Endothelial cell of umbilical vein (primary cell): Measurements from ENCODE around the gene TWF2. TPM values are rescaled to one million over a fixed set of nuclear protein-coding genes. Genes with fewer than 3 reads are reported as not detected.

Source experiments
- BruUV-seq: library from RNA; stranded (reverse); fragments of 400-500 nt; replicated peaks from 2 replicates; lab custom pipeline; 2021; lab: Mats Ljungman, UMichigan
- CTCF ChIA-PET: fragments of 300-600, 350-600 bp; sonication (Branson Sonifier 250); formaldehyde crosslinking; loops from one replicate; lab custom pipeline; 2021; ENCODE audit warnings: antibody characterized with exemption, inconsistent platforms; lab: Charles Lee
- POLR2A ChIA-PET: fragments of 300-600, 350-600 bp; sonication (Branson Sonifier 250); formaldehyde crosslinking; loops from one replicate; lab custom pipeline; 2021; ENCODE audit warnings: antibody characterized with exemption, inconsistent platforms; lab: Charles Lee
- DNase-seq: peaks from one replicate; pipeline ENCODE4 v3.0.0-alpha.2; 2011; ENCODE audit warnings: low read depth, low spot score
- FAIRE-seq: peaks from 2 replicates; lab custom pipeline; 2011; peaks lifted over from hg19 to GRCh38; lab: Jason Lieb, UNC
- H2AFZ ChIP-seq: 2 replicates; pipeline ENCODE4 v1.6.0; 2012; ENCODE audit warnings: low read depth, low read length, control low read depth, inconsistent platforms
- H3K27ac ChIP-seq: 2 replicates; pipeline ENCODE4 v1.5.1; 2011; ENCODE audit warnings: low read depth, mild to moderate bottlenecking, control low read depth, low read length, moderate library complexity; ENCODE audit not compliant: insufficient read depth
- H3K27me3 ChIP-seq, 2 experiments: 2 replicates each; pipeline versions ENCODE4 v1.6.0 to v1.6.1; 2011; ENCODE audit warnings: low read length in 2 of 2, mixed read lengths in 1 of 2; ENCODE audit not compliant: control insufficient read depth in 2 of 2, insufficient read depth in 2 of 2
- H3K36me3 ChIP-seq, 2 experiments: 2 replicates in 1 of 2; 3 replicates in 1 of 2; pipeline ENCODE4 v1.5.1; 2011; ENCODE audit warnings: low read length in 2 of 2, mild to moderate bottlenecking in 1 of 2, moderate library complexity in 1 of 2; ENCODE audit not compliant: control insufficient read depth in 2 of 2, insufficient read depth in 2 of 2; ENCODE audit errors: extremely low read depth in 1 of 2
- H3K4me1 ChIP-seq: 3 replicates; pipeline ENCODE4 v1.5.1; 2011; ENCODE audit warnings: mild to moderate bottlenecking, low read length; ENCODE audit not compliant: control insufficient read depth, insufficient read depth; ENCODE audit errors: extremely low read depth
- H3K4me2 ChIP-seq: 2 replicates; pipeline ENCODE4 v1.6.1; 2011; ENCODE audit warnings: low read length, control low read depth, mixed read lengths; ENCODE audit not compliant: insufficient read depth
- H3K4me3 ChIP-seq, 3 experiments: fragments of 200-600 bp in 1 of 3; sonication (generic), shearing (Covaris generic) in 1 of 3; replicated peaks in 1 of 3; 2 replicates each; pipeline ENCODE4 v1.5.1; 2011 to 2016; ENCODE audit warnings: control low read depth in 3 of 3, low read length in 3 of 3, mild to moderate bottlenecking in 2 of 3, inconsistent platforms in 1 of 3, low read depth in 1 of 3, moderate library complexity in 1 of 3; ENCODE audit not compliant: insufficient read depth in 1 of 3
- H3K79me2 ChIP-seq: 2 replicates; pipeline ENCODE4 v1.6.0; 2012; ENCODE audit warnings: low read length, inconsistent platforms; ENCODE audit not compliant: control insufficient read depth, insufficient read depth
- H3K9ac ChIP-seq: replicated peaks from 2 replicates; pipeline ENCODE3; 2011; ENCODE audit warnings: low read length, control low read depth; ENCODE audit not compliant: insufficient read depth; ENCODE audit errors: extremely low read depth
- H3K9me1 ChIP-seq: replicated peaks from 3 replicates; pipeline ENCODE4 v1.6.0; 2011; ENCODE audit warnings: mild to moderate bottlenecking, low read length; ENCODE audit not compliant: control insufficient read depth, insufficient read depth; ENCODE audit errors: extremely low read depth
- H3K9me3 ChIP-seq: replicated peaks from 2 replicates; pipeline ENCODE4 v1.5.1; 2012; ENCODE audit warnings: low read length, inconsistent platforms; ENCODE audit not compliant: control insufficient read depth, insufficient read depth
- H4K20me1 ChIP-seq: replicated peaks from 2 replicates; pipeline ENCODE3; 2011; ENCODE audit warnings: mild to moderate bottlenecking, low read length; ENCODE audit not compliant: control insufficient read depth, insufficient read depth; ENCODE audit errors: extremely low read depth
- EZH2 ChIP-seq: IDR thresholded peaks from 2 replicates; pipeline ENCODE4 v1.6.1; 2012; ENCODE audit warnings: borderline replicate concordance, low read depth, mild to moderate bottlenecking, moderate library complexity, low read length, inconsistent platforms; ENCODE audit not compliant: severe bottlenecking
- FOS ChIP-seq: IDR thresholded peaks from 2 replicates; pipeline ENCODE4 v1.6.1; 2011; ENCODE audit warnings: mild to moderate bottlenecking, low read length, moderate library complexity, borderline replicate concordance; ENCODE audit not compliant: insufficient read depth
- GATA2 ChIP-seq: IDR thresholded peaks from 2 replicates; pipeline ENCODE4 v1.7.0; 2011; ENCODE audit warnings: low read depth, mild to moderate bottlenecking, moderate library complexity, mixed read lengths, low read length; ENCODE audit not compliant: insufficient read length, insufficient read depth
- JUN ChIP-seq: IDR thresholded peaks from 2 replicates; pipeline ENCODE4 v1.6.1; 2011; ENCODE audit warnings: borderline replicate concordance, low read depth; ENCODE audit not compliant: insufficient read length, insufficient read depth
- MYC ChIP-seq: IDR thresholded peaks from one replicate; pipeline ENCODE4 v1.6.1; 2011; ENCODE audit warnings: mild to moderate bottlenecking, low read depth, low read length
- POLR2A ChIP-seq: IDR thresholded peaks from 2 replicates; pipeline ENCODE4 v1.6.1; 2012; ENCODE audit warnings: low read depth, mild to moderate bottlenecking, control low read depth, low read length
- POLR2AphosphoS5 ChIP-seq: IDR thresholded peaks from 2 replicates; pipeline ENCODE4 v1.6.1; 2012; ENCODE audit warnings: low read depth, mild to moderate bottlenecking, control low read depth, low read length, moderate library complexity; ENCODE audit not compliant: insufficient read depth
- dilution Hi-C: fragments of 300-500 bp; cut with MboI; formaldehyde crosslinking; loops from one replicate; pipeline ENCODE4 v1.15.0; 2019; ENCODE audit warnings: low sequenced_read_pairs; ENCODE audit not compliant: extremely low pct_ligation_motif_present
- intact Hi-C: fragments of 100-400 bp; cut with micrococcal nuclease; formaldehyde crosslinking; loops from one replicate; pipeline ENCODE4 v1.10.0; 2022
- polyA plus RNA-seq, 4 experiments: library from polyadenylated mRNA; depleted of rRNA in 3 of 4; stranded (reverse) in 3 of 4; unstranded in 1 of 4; fragments of >200 nt; gene quantifications; 2 replicates each; pipeline versions ENCODE4 v1.2.1 to v1.2.3, GENCODE V29; 2011 to 2012; ENCODE audit warnings: missing spikeins in 1 of 4
- total RNA-seq: library from RNA; stranded (reverse); gene quantifications from 2 replicates; pipeline ENCODE4 v1.2.3, GENCODE V29; 2021
- TF ChIP-seq, protein P1 (sequence below), 2 donors: IDR thresholded peaks; 1 replicate in 1 of 2; 2 replicates in 1 of 2; pipeline ENCODE4 v1.5.1; 2011; ENCODE audit warnings: low read length in 2 of 2, mild to moderate bottlenecking in 2 of 2, moderate library complexity in 2 of 2, control low read depth in 1 of 2, inconsistent platforms in 1 of 2, low read depth in 1 of 2; ENCODE audit not compliant: insufficient read depth in 1 of 2; ENCODE audit errors: extremely low read depth in 1 of 2
- TF ChIP-seq, protein P2 (sequence below): IDR thresholded peaks from 2 replicates; pipeline ENCODE4 v1.6.1; 2011; ENCODE audit not compliant: insufficient read depth, insufficient read length

The TWF2 gene
- total and polyA plus RNA-seq, 2 donors (not counting 3 experiments of a cell fraction or from before 2014, with no cell fraction given), result 82.9 to 134 TPM

DNA sequence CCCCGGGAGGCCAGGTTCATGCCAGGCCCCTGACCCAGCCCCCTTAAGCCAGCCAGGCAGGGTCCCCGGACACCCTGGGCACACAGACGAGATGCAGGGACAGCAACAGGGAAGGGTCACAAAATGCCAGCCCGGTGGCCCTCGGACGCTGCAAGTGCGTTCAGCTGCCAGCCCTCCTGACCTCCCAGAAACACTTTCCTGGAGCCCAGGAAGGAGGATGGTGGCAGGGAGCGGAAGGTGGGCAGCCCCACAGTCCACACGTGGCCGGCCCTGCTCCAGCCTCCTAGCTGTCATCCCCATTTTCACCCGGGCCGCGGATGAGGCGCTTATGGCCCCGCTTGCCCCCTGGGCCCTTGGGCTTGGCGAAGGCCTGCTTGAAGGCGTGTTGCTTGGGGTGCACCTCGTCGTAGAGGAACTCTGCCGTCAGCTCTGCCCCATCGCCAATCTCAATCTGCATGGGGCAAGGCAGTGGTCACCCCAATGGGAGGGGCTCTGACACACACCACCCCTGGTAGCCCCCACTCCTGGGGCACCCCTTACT lies 10.1 kb downstream of the TWF2 start:
- ChIA-PET CTCF (interaction anchor here (0.8 to 1.6 kb wide), 2 partner anchors 9 to 10 kb away, joined by 4 to 10 read pairs; partner anchors contain the start of gene TWF2), POLR2A (no interaction called here)
- no peak for FAIRE-seq
- dilution Hi-C loops (no loop called here), intact Hi-C loops (no loop called here)
- no peak overlapping the region for H3K27ac ChIP-seq
- TSS peak; percentile 60 for BruUV-seq
- no peak overlapping the region for H3K9ac ChIP-seq
- no peak overlapping the region for H3K4me2 ChIP-seq
- H3K27me3 ChIP-seq, result no peaks in the 10 kb centered on the region
- peaks cover 14 to 27% of the 10 kb centered on the region in 2 experiments for H3K36me3 ChIP-seq
- no peaks in the 10 kb centered on the region for H3K4me1 ChIP-seq
- H2AFZ ChIP-seq, result no peak overlapping the region
- no peaks in the 10 kb centered on the region for H4K20me1 ChIP-seq
- no peak for DNase-seq
- peaks cover 5% of the 10 kb centered on the region for H3K79me2 ChIP-seq
- H3K4me3 ChIP-seq, result no peak overlapping the region
- H3K9me3 ChIP-seq, result no peaks in the 10 kb centered on the region
- no peaks in the 10 kb centered on the region for H3K9me1 ChIP-seq
- no peak for TF ChIP-seq POLR2A
- no peak for TF ChIP-seq EZH2
- no peak for TF ChIP-seq GATA2
- TF ChIP-seq, protein P1, sequence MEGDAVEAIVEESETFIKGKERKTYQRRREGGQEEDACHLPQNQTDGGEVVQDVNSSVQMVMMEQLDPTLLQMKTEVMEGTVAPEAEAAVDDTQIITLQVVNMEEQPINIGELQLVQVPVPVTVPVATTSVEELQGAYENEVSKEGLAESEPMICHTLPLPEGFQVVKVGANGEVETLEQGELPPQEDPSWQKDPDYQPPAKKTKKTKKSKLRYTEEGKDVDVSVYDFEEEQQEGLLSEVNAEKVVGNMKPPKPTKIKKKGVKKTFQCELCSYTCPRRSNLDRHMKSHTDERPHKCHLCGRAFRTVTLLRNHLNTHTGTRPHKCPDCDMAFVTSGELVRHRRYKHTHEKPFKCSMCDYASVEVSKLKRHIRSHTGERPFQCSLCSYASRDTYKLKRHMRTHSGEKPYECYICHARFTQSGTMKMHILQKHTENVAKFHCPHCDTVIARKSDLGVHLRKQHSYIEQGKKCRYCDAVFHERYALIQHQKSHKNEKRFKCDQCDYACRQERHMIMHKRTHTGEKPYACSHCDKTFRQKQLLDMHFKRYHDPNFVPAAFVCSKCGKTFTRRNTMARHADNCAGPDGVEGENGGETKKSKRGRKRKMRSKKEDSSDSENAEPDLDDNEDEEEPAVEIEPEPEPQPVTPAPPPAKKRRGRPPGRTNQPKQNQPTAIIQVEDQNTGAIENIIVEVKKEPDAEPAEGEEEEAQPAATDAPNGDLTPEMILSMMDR (IDR thresholded peaks at IDR 0.05; ENCODE audit: extremely low read depth in 1 of 2, insufficient read depth in 1 of 2, low read depth in 1 of 2, low read length in 2 of 2), result no peak
- no peak for TF ChIP-seq FOS
- TF ChIP-seq JUN, result no peak
- TF ChIP-seq POLR2AphosphoS5, result no peak
- no peak for TF ChIP-seq MYC
- TF ChIP-seq, protein P2, sequence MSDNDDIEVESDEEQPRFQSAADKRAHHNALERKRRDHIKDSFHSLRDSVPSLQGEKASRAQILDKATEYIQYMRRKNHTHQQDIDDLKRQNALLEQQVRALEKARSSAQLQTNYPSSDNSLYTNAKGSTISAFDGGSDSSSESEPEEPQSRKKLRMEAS, result no peak
